Measurements from ENCODE around the gene SLC16A6.
"Not testable (repeated sequence)": the region's sequence is repeated elsewhere in the genome, so short reads cannot be mapped to it uniquely, and the experiment has no call there.

SLC16A6 gene

DNA sequence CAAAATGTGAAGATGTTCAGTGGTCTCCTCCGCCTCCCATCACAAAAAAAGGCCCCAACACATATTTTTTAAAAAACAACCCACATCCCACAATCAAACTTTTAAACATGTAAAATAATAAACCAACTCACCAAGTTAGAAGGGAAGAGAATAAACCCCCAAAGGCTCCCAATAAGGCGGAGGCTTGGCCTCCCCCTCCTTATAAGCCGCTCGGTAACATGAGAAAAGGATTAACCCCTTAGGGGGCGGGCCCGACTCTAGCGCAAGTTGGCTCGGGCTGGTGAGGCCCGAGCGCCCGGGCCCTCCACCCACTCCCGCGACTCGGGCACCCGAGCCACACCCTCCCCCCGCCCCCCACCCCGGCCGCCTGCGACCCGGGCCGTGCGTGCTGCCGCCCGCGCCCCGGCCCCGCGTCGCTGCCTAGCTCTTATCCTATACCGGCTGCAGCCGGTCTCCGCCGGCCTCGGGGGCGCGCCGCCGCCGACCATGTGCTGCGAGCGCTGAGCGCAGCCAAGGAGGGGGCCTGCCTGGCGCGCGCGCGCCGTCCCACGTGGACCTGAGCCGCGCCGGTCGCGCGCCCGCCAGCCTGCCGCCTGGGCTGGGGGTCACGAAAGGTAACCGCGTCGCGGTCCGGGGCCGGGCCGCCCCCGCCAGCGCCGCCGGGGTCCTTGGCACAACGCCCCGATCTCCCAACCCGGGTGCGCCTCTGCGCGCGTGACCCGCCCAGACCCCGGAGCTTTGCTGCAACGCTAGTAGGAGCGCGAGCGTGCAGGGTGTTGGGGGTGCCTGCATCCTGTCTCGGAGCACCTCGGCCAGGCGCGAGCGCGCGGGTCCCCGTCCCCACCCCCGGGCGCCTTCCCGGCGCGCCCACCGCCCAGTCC is at the start of gene SLC16A6, which contains the start of gene ARSG:
Gene SLC16A6 (minus strand): TSS at position 173 of the 881 bp plus-strand sequence. CDS start 12,807 bp downstream, outside the sequence.
Gene ARSG (plus strand): TSS at position 541 of the 881 bp plus-strand sequence. CDS start 15,999 bp downstream, outside the sequence.
- peak; percentile 59 to 63 for DNase-seq (ENCODE audit: low read depth in 2 of 2)

DNA sequence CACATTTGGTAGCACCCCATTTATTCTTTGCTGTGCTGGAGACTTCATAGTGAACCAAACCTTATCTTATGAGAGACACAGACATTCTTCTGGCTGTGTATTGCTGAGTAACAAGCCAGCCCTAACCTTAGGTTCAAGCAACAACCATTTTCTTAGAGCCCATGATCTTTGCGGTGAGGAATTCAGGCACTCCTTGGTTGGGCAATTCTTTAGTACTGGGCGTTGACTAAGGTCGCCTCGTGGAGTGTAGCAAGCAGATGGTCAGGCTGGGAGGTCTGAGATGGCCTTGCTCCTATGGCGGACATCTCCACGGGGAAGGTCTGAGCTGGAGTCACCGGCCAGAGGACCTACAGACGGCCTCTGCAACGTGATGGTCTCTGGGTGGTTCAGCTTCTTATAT is 43.5 kb upstream of the SLC16A6 start:
- DNase-seq (ENCODE audit: low read depth in 2 of 2), result no peak

DNA sequence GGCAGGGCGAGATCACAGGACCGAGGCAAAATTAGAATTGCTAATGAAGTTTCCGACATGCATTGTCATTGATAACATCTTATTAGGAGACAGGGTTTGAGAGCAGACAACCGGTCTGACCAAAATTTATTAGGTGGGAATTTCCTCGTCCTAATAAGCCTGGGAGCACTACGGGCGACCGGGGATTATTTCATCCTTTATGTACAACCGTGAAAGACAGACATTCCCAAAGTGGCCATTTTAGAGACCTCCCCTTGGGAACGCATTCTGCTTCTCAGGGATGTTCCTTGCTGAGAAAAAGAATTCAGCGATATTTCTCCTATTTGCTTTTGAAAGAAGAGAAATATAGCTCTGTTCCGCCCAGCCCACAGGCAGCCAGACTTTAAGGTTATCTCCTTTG is 41.0 kb upstream of the SLC16A6 start:
- DNase-seq (ENCODE audit: low read depth in 2 of 2), result not testable (repeated sequence)

GRCh38 chr17:68329331-68329730 is 38.4 kb upstream of the SLC16A6 start:
- no peak for DNase-seq (ENCODE audit: low read depth in 2 of 2)

DNA sequence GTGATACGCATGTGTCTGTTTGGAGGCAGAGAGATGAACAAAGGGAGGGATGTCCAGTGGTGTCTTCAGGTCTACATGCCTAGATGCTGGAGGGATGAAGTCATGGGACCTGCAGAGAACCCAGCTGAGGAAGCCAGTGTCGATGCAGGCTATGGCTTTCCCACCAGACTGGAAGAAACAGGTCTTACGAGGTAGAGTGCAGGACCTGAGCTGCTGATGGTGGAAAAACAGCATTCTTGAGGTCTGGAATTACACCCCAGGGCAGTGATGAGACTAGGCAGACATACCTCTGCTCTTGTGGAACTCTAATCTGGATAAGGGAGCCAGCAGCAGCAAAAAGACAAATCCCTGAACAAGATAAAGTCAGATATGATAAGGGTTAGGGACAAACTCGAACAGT is 37.7 kb upstream of the SLC16A6 start:
- DNase-seq (ENCODE audit: low read depth in 2 of 2), result no peak

- DNase-seq (ENCODE audit: low read depth in 2 of 2), result no peak
These were observed 37.1 kb upstream of the SLC16A6 start for GRCh38 chr17:68327823-68328557.

GRCh38 chr17:68326681-68327080 is 35.8 kb upstream of the SLC16A6 start:
- DNase-seq (ENCODE audit: low read depth in 2 of 2), result no peak

DNA sequence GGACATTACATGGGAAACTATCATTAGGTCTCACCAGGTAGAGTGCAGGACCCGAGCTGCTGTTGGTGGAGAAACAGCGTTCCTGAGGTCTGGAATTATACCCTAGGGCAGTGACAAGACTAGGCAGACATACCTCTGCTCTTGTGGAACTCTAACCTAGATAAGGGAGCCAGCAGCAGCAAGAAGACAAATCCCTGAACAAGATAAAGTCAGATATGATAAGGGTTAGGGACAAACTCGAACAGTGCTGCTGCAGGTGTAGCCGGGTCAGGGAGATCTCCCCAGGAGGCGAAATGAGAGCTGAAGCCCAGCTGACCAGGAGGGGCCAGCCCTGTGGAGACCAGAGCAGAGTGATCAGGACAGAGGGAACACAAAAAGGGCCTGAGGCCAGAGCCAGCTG is 35.0 kb upstream of the SLC16A6 start:
- no peak for DNase-seq (ENCODE audit: low read depth in 2 of 2)

DNA sequence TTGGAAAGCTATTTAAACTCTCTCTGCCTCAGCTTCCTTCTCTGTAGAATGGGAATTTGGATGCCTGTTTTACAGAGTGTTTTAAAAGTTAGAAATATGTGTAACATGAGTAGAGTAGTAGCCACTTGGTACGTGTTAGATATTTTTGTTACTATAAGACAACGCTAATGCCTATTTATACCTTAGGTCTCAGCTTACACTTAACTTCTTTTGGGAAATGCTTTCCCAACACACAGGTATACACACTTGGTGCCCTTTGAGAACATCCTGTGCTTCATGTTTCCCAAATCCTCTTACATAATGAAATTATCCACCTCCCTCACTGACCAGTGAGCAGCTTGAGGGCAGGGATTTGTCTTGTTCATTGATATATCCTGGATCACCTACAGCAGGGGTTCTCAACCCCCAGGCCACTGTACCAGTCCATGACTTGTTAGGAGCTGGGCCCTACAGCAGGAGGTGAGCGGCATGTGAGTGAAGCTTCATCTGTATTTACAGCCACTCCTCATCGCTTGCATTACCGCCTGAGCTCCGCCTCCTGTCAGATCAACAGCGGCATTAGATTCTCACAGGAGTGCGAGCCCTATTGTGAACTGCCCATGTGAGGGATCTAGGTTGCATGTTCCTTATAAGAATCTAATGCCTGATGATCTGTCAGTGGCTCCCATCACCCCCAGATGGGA is 33.9 kb upstream of the SLC16A6 start:
- no peak for DNase-seq (ENCODE audit: low read depth in 2 of 2)

DNA sequence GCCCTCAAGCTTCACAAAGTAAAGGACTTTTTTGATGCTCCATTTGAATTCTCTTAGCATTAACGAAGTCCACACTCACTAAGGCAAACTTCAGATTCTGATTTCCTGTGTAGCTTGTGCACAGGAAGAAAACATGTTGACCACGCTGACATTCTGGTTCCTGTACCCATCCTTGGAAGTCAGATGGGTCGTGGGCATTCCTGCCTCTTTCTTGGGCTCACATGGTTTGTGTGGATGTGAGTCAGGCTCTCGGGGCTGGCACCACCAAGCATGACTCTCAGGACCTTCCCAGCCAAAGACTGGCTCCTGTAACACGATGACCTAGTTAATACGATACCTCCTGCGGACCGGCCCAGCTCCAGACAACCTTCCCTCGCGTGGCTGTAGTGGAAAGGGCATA is 33.2 kb upstream of the SLC16A6 start:
- no peak for DNase-seq (ENCODE audit: low read depth in 2 of 2)

DNA sequence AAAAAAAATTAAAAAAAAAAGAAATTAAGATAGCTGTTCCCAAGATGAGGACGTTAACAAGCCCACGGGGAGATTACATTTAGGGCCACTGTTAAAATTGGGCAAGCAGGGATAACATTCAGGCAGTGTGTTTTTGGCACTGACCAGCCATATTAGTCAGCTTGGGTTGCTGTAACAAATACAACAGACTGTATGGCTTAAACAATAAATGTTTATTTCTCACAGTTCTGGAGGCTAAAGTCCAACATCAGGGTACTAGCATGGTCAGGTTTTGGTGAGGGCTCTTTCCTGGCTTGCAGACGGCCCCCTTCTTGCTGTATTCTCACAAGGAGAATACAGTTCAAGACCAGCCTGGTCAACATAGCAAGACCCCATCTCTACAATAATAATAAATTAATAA is 31.7 kb upstream of the SLC16A6 start:
- DNase-seq (ENCODE audit: low read depth in 2 of 2), result no peak

DNA sequence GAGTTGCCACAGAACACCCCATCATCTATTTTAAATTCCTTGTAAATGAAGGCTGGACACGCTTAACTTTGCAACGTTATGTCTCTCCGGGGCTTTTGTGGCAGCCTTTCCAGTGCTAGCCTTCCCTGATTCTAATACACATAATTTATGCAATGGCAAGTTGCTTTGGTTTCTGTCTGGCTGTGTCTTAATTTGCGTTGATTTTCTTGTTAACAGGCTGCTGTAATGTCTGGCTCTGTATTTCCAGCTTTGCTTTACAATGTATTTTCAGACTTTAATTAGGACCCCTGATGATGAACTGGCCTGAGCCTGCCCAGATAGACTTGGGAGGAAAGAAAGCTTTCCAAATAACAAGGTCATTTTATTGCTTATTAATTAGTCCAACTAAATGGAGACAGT is 30.6 kb upstream of the SLC16A6 start:
- DNase-seq (ENCODE audit: low read depth in 2 of 2), result no peak

- no peak for DNase-seq (ENCODE audit: low read depth in 2 of 2)
These were observed 30.1 kb upstream of the SLC16A6 start for GRCh38 chr17:68320943-68321555.

DNA sequence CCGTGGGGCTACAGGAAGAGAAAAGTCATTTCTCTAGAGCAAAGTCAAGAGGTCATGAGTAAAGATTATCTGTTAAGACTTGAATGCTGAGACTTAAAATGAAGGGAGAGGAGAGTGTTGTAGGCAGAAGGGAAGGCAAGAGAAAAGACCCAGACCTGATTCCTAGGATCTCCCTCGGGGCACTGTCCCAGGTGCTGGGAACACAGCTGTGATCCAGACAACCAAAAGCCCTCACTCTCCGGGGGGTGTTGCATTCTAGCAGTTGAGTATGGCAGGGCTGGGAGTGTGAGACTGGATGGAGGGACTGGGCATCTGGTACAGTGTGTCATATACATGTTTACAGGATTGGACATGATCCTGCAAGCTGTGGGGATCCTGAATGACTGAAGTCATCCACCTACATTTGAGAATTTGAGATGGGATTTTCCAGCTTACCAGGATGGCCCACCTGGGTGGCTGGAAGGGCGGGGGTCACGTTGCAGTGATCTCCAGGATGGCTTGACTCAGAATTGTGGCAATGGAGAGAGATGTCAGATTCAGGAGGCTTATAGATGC is 29.5 kb upstream of the SLC16A6 start:
- DNase-seq (ENCODE audit: low read depth in 2 of 2), result no peak

- no peak for DNase-seq (ENCODE audit: low read depth in 2 of 2)
These were observed 28.7 kb upstream of the SLC16A6 start for GRCh38 chr17:68319410-68320162.

- no peak for DNase-seq (ENCODE audit: low read depth in 2 of 2)
These were observed 27.4 kb upstream of the SLC16A6 start for GRCh38 chr17:68318103-68318991.

DNA sequence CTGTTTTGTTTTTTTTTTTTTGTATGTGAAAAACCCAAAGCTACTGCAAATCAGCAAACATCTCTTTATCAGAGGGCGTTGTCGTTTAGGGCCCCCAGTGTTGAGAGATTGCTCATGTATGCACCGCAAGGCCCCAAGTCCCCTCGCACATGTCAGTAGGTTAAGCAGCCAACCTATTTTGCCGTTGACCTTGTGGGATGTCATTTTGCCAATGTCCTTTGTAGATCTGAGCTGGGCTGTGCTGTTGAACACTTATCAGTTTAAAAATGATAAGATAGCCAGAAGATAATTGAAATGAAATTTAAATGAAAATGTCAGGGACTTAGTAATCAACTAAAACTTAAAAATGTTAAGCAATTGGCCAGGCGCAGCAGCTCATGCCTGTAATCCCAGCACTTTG is 26.5 kb upstream of the SLC16A6 start:
- DNase-seq (ENCODE audit: low read depth in 2 of 2), result no peak

DNA sequence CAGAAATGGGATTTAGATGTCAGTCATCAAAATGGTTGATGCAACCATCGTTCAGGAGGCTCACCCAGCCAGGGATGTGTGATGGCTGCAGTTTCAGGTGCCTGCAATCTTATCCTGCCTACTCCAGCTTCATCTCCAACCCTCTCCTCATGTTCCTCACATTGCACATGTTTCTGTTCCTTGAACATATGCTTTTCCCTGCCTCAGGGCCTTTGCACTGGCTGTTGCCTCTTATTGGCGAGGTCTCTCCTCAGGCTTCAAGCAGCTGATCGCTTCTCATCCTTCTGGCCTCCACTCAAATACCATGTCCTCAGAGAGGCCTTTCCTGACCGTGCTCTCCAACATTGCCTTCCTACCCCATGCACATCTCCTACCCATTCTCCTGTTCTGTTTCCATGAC is 25.0 kb upstream of the SLC16A6 start:
- DNase-seq (ENCODE audit: low read depth in 2 of 2), result no peak

DNA sequence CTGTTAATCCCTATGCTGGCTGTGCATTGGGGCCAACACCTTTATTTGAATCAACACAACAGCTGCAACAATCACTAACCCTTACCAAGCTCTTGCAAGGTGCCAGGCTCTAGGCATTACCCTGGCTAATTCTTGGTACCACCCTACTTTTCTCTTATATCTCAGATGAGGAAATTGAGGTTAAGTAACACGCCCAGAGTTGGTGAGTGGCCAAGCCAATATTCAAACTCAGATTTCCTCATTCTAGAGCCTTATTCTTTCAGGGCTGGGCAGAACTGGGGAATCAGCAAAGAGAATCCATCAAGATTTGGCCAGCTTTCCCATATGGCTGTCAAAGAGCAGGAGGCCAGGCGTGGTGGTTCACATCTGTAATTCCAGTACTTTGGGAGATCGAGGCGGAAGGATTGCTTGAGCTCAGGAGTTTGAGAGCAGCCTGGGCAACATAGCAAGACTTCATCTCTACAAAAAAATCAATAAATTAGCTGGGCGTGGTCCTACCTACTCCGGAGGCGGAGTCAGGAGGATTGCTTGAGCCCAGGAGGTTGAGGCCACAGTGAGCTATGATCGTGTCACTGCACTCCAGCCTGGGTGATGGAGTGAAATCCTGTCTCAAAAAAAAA is 24.1 kb upstream of the SLC16A6 start:
- DNase-seq (ENCODE audit: low read depth in 2 of 2), result no peak
